Measurements from ENCODE around the gene KPNA4. TPM values are rescaled to one million over a fixed set of nuclear protein-coding genes. Genes with fewer than 3 reads are reported as not detected.

KPNA4 gene
- total and polyA plus RNA-seq, 2 of the 4 experiments (the other 2 are of a cell fraction), result 12.9 to 46.1 TPM

Small RNA genes within 50 kb of the gene (microRNA-seq; reads per million reads assigned to microRNA genes)
- gene RNU7-136P (ENCODE audit: insufficient read depth, insufficient read length), result not detected

Small RNA genes within 50 kb of the gene (small RNA-seq; reads per million reads assigned to genes)
- gene RNU7-136P, result 0 to 3.0 (median 0) reads per million in 5 experiments

Other genes starting within 250 kb of the KPNA4 start
- 16.8 and 36.9 TPM in 2 replicates for gene IFT80, start 166.3 kb downstream of the KPNA4 start, total RNA-seq (2012; rRNA removed)
- gene IFT80, start 166.3 kb downstream of the KPNA4 start, polyA plus RNA-seq (2012; rRNA removed), result 9.7 and 15.2 TPM in 2 replicates
- gene SMC4, start 165.9 kb downstream of the KPNA4 start, total RNA-seq (2012; rRNA removed), result 48.8 and 77.8 TPM in 2 replicates
- gene SMC4, start 165.9 kb downstream of the KPNA4 start, polyA plus RNA-seq (2012; rRNA removed), result 38.2 and 50.1 TPM in 2 replicates
- 65.4 and 68.3 TPM in 2 replicates for gene TRIM59, start 115.8 kb downstream of the KPNA4 start, total RNA-seq (2012; rRNA removed)
- 5.3 and 8.0 TPM in 2 replicates for gene TRIM59, start 115.8 kb downstream of the KPNA4 start, polyA plus RNA-seq (2012; rRNA removed)
- gene ARL14, start 111.6 kb upstream of the KPNA4 start, total RNA-seq (2012; rRNA removed), result under 0.01 and 0.18 TPM in 2 replicates
- gene ARL14, start 111.6 kb upstream of the KPNA4 start, polyA plus RNA-seq (2012; rRNA removed), result 0.15 TPM in 1 of 2 replicates, not detected in the other
- gene PPM1L, start 190.7 kb upstream of the KPNA4 start, total RNA-seq (2012; rRNA removed), result 0.18 and 0.28 TPM in 2 replicates
- gene PPM1L, start 190.7 kb upstream of the KPNA4 start, polyA plus RNA-seq (2012; rRNA removed), result 0.09 and 0.14 TPM in 2 replicates

Measured in IMR-90 (cell line).